Measurements from ENCODE around the gene MAN1A1.

GRCh38 chr6:119249319-119249718, 100.2 kb downstream of the MAN1A1 start:
- TF ChIP-seq CTCF (conservative IDR thresholded peaks at IDR 0.05; ENCODE audit: low read depth, low read length) = no peak
- TF ChIP-seq EZH2 (IDR thresholded peaks at IDR 0.05; ENCODE audit: low read length, unreplicated experiment) = no peak
- no peak for TF ChIP-seq EZH2phosphoT487 (IDR thresholded peaks at IDR 0.05; ENCODE audit: borderline replicate concordance, low read length)

Data from PC-3 (cell line).